K562 (cell line): ENCODE measurements around the gene HAP1. TPM values are rescaled to one million over a fixed set of nuclear protein-coding genes. Genes with fewer than 3 reads are reported as not detected.

Source experiments
- BDP1 ChIP-seq: IDR thresholded peaks from 3 replicates; pipeline ENCODE4 v1.6.1; 2011; ENCODE audit not compliant: insufficient read length, insufficient read depth
- GABPB1 ChIP-seq: sonication (generic); formaldehyde crosslinking; IDR thresholded peaks from 2 replicates; pipeline ENCODE4 v1.8.0; 2022; ENCODE audit warnings: mild to moderate bottlenecking, missing genetic modification reagents
- GTF2F1 ChIP-seq: IDR thresholded peaks from 2 replicates; pipeline ENCODE4 v1.6.1; 2011; ENCODE audit warnings: low read depth, low read length, improper control_type of control experiment
- ILF3 ChIP-seq: fragments of 450-650 bp; IDR thresholded peaks from 2 replicates; pipeline ENCODE4 v1.6.1; 2018; ENCODE audit warnings: antibody characterized with exemption, mild to moderate bottlenecking, moderate library complexity, borderline replicate concordance
- JUNB ChIP-seq: fragments of 450-650 bp; formaldehyde crosslinking; conservative IDR thresholded peaks from 2 replicates; pipeline ENCODE4 v1.4.0; 2020; ENCODE audit warnings: mild to moderate bottlenecking
- KDM1A ChIP-seq, 2 experiments: fragments of 450-650 bp; IDR thresholded peaks; 2 replicates each; pipeline ENCODE4 v1.6.1; 2016; ENCODE audit warnings: mild to moderate bottlenecking in 2 of 2
- MECOM ChIP-seq: fragments of 250-450 bp; sonication (Bioruptor Pico); IDR thresholded peaks from 2 replicates; pipeline ENCODE4 v1.8.0; 2022; ENCODE audit warnings: inconsistent platforms
- NCOA1 ChIP-seq: fragments of 450-650 bp; IDR thresholded peaks from 2 replicates; pipeline ENCODE4 v1.6.1; 2016; ENCODE audit warnings: low read depth
- NCOA4 ChIP-seq: fragments of 450-650 bp; IDR thresholded peaks from 2 replicates; pipeline ENCODE4 v1.6.1; 2018; ENCODE audit warnings: mild to moderate bottlenecking; ENCODE audit not compliant: partially characterized antibody
- OTX1 ChIP-seq: fragments of 450-650 bp; formaldehyde crosslinking; IDR thresholded peaks from 2 replicates; pipeline ENCODE4 v1.4.0; 2022; ENCODE audit warnings: mild to moderate bottlenecking
- RBM22 ChIP-seq: fragments of 200-400 bp; formaldehyde crosslinking; IDR thresholded peaks from 2 replicates; pipeline ENCODE4 v1.6.1; 2018; ENCODE audit warnings: low read length, low read depth; ENCODE audit not compliant: poor library complexity, severe bottlenecking
- SUPT5H ChIP-seq: fragments of 450-650 bp; IDR thresholded peaks from 2 replicates; pipeline ENCODE4 v1.6.1; 2016
- TRIM24 ChIP-seq, 2 experiments: fragments of 450-650 bp; IDR thresholded peaks; 2 replicates each; pipeline ENCODE4 v1.6.1; 2016
- ZBTB8A ChIP-seq: fragments of 450-650 bp; IDR thresholded peaks from 2 replicates; pipeline ENCODE4 v1.6.1; 2018; ENCODE audit warnings: mild to moderate bottlenecking, moderate library complexity; ENCODE audit not compliant: partially characterized antibody
- ZFP30 ChIP-seq: fragments of 250-450 bp; sonication (Bioruptor Pico); IDR thresholded peaks from 2 replicates; pipeline ENCODE4 v1.8.0; 2022; ENCODE audit warnings: moderate library complexity, mild to moderate bottlenecking, inconsistent platforms, borderline replicate concordance
- ZFX ChIP-seq: sonication (generic); formaldehyde crosslinking; IDR thresholded peaks from 2 replicates; pipeline ENCODE4 v1.8.0; 2022; ENCODE audit warnings: mild to moderate bottlenecking, missing genetic modification reagents, moderate library complexity
- ZNF24 ChIP-seq: fragments of 450-650 bp; IDR thresholded peaks from 2 replicates; pipeline ENCODE4 v1.6.1; 2016
- ZNF324 ChIP-seq: fragments of 250-450 bp; sonication (Bioruptor Pico); IDR thresholded peaks from 2 replicates; pipeline ENCODE4 v1.4.0; 2020; ENCODE audit warnings: mild to moderate bottlenecking
- ZNF518B ChIP-seq: fragments of 250-450 bp; sonication (Bioruptor Pico); IDR thresholded peaks from 2 replicates; pipeline ENCODE4 v1.5.0; 2021; ENCODE audit warnings: mild to moderate bottlenecking, moderate library complexity
- polyA plus RNA-seq, 8 experiments: library from polyadenylated mRNA; depleted of rRNA in 4 of 8; stranded (reverse) in 5 of 8; unstranded in 3 of 8; fragments of >200 nt; fragmentation: Nextera tagmentation in 2 of 8; fragmentation: Illumina TruSeq in 1 of 8; extraction: Ambion mirVana in 2 of 8; extraction: Trizol in 1 of 8; gene quantifications; 2 replicates each; pipeline versions ENCODE4 v1.2.1 to v1.2.3, GENCODE V29; 2011 to 2014; ENCODE audit warnings: inconsistent platforms in 1 of 8, missing spikeins in 1 of 8
- total RNA-seq, 7 experiments: library from RNA; depleted of rRNA in 6 of 7; stranded (reverse); fragments of >200 nt in 6 of 7; fragmentation: Illumina TruSeq in 2 of 7; extraction: Trizol in 2 of 7; gene quantifications; 2 replicates each; pipeline versions ENCODE4 v1.2.1 to v1.2.3, GENCODE V29; 2011 to 2021; ENCODE audit warnings: low replicate concordance in 1 of 7
- TF ChIP-seq, protein P1 (sequence below): sonication (generic); formaldehyde crosslinking; IDR thresholded peaks from 2 replicates; pipeline ENCODE4 v1.8.0; 2023; ENCODE audit warnings: missing genetic modification reagents, mild to moderate bottlenecking, borderline replicate concordance

Gene HAP1
- total and polyA plus RNA-seq, 9 of the 15 experiments (the other 6 are each of a cell fraction or from before 2014, with no cell fraction given) = under 0.01 to 0.09 (median 0.04) TPM; not detected in 6

- TF ChIP-seq NCOA4 = peak; percentile 90
- peak; percentile 100 for TF ChIP-seq SUPT5H
- peak; percentile 71 for TF ChIP-seq ZNF324
- TF ChIP-seq ZFP30 (CRISPR knock-in tag) = peak; percentile 97; the same call in 1 of the 2 replicates
- peak; percentile 100 for TF ChIP-seq ILF3
- 0 out of 2 replicates have a peak, but pooled peaks have one; percentile 35 for TF ChIP-seq ZNF24
- TF ChIP-seq OTX1 (CRISPR knock-in tag) = peak; percentile 99
- peak; percentile 45; the same call in 1 of the 2 replicates for TF ChIP-seq ZFX
- peak; percentile 94 for TF ChIP-seq ZNF518B
- peak; percentile 52 to 56; a peak in 2 of 4 replicates for TF ChIP-seq KDM1A (IDR thresholded peaks at IDR 0.05)
- TF ChIP-seq BDP1 = no peak
- peak; percentile 51 for TF ChIP-seq GABPB1
- TF ChIP-seq, protein P1, sequence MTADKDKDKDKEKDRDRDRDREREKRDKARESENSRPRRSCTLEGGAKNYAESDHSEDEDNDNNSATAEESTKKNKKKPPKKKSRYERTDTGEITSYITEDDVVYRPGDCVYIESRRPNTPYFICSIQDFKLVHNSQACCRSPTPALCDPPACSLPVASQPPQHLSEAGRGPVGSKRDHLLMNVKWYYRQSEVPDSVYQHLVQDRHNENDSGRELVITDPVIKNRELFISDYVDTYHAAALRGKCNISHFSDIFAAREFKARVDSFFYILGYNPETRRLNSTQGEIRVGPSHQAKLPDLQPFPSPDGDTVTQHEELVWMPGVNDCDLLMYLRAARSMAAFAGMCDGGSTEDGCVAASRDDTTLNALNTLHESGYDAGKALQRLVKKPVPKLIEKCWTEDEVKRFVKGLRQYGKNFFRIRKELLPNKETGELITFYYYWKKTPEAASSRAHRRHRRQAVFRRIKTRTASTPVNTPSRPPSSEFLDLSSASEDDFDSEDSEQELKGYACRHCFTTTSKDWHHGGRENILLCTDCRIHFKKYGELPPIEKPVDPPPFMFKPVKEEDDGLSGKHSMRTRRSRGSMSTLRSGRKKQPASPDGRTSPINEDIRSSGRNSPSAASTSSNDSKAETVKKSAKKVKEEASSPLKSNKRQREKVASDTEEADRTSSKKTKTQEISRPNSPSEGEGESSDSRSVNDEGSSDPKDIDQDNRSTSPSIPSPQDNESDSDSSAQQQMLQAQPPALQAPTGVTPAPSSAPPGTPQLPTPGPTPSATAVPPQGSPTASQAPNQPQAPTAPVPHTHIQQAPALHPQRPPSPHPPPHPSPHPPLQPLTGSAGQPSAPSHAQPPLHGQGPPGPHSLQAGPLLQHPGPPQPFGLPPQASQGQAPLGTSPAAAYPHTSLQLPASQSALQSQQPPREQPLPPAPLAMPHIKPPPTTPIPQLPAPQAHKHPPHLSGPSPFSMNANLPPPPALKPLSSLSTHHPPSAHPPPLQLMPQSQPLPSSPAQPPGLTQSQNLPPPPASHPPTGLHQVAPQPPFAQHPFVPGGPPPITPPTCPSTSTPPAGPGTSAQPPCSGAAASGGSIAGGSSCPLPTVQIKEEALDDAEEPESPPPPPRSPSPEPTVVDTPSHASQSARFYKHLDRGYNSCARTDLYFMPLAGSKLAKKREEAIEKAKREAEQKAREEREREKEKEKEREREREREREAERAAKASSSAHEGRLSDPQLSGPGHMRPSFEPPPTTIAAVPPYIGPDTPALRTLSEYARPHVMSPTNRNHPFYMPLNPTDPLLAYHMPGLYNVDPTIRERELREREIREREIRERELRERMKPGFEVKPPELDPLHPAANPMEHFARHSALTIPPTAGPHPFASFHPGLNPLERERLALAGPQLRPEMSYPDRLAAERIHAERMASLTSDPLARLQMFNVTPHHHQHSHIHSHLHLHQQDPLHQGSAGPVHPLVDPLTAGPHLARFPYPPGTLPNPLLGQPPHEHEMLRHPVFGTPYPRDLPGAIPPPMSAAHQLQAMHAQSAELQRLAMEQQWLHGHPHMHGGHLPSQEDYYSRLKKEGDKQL = no peak
- no peak for TF ChIP-seq NCOA1
- no peak for TF ChIP-seq MECOM (CRISPR knock-in tag)
- peak; percentile 20; the same call in 1 of the 2 replicates for TF ChIP-seq JUNB (CRISPR knock-in tag)
- TF ChIP-seq RBM22 = no peak
- no peak for TF ChIP-seq ZBTB8A
- TF ChIP-seq GTF2F1 = peak; percentile 99
- TF ChIP-seq TRIM24 (IDR thresholded peaks at IDR 0.05) = peak in 1 of 2 experiments; percentile 50; a peak in 2 of 4 replicates
Observed at GRCh38 chr17:41678411-41678906, 56.0 kb downstream of the HAP1 start (continued).
